Nephron progenitor cell (in vitro differentiated cells): ENCODE measurements around the gene DIS3L2.
A peak's percentile ranks its signal among the peaks of the same experiment; 100 is the strongest.

Source experiments
- DNase-seq: peaks from one replicate; pipeline ENCODE4 v3.0.0; 2021
- H3K27ac Mint-ChIP-seq: 2 replicates; pipeline ENCODE4 v1.8.0; 2021; ENCODE audit warnings: mild to moderate bottlenecking, moderate library complexity, mixed read lengths
- H3K27me3 Mint-ChIP-seq: 2 replicates; pipeline ENCODE4 v1.8.0; 2021; ENCODE audit warnings: mild to moderate bottlenecking, low read depth, mixed read lengths; ENCODE audit not compliant: poor library complexity
- H3K36me3 Mint-ChIP-seq: 2 replicates; pipeline ENCODE4 v1.8.0; 2021; ENCODE audit warnings: low read depth, mixed read lengths
- H3K4me1 Mint-ChIP-seq: 2 replicates; pipeline ENCODE4 v1.8.0; 2021; ENCODE audit warnings: mixed read lengths
- H3K4me3 Mint-ChIP-seq: 2 replicates; pipeline ENCODE4 v1.8.0; 2021; ENCODE audit warnings: mild to moderate bottlenecking, moderate library complexity, mixed read lengths
- H3K9me3 Mint-ChIP-seq: 2 replicates; pipeline ENCODE4 v1.8.0; 2021; ENCODE audit warnings: mild to moderate bottlenecking, moderate library complexity, mixed read lengths
- CTCF ChIP-seq: fragments of 200-600 bp; sonication (generic); IDR thresholded peaks from 2 replicates; pipeline ENCODE4 v1.5.0; 2021; ENCODE audit warnings: antibody characterized with exemption

Gene DIS3L2

GRCh38 chr2:232116852-232117251, 155.3 kb downstream of the DIS3L2 start:
- DNase-seq: no peak
- Mint-ChIP-seq H3K4me1 (peaks cover 12% of the 10 kb centered on the region), H3K27me3 (no peaks in the 10 kb centered on the region), H3K36me3 (peaks cover 10% of the 10 kb centered on the region), H3K4me3 (no peak overlapping the region), H3K27ac (no peak overlapping the region), H3K9me3 (peaks cover 6% of the 10 kb centered on the region)
- TF ChIP-seq CTCF: no peak

- Mint-ChIP-seq H3K27me3 (no peaks in the 10 kb centered on the region), H3K4me1 (peaks cover 12% of the 10 kb centered on the region), H3K36me3 (peaks cover 9% of the 10 kb centered on the region), H3K27ac (peak overlapping the region; percentile 11), H3K9me3 (peaks cover 6% of the 10 kb centered on the region), H3K4me3 (no peak overlapping the region)
- no peak for TF ChIP-seq CTCF
- DNase-seq: no peak
Measured at GRCh38 chr2:232117413-232117812, 155.9 kb downstream of the DIS3L2 start.

- peaks cover 12% of the 10 kb centered on the region for H3K36me3 Mint-ChIP-seq
- DNase-seq: no peak
- TF ChIP-seq CTCF: no peak
- H3K4me1 Mint-ChIP-seq: peaks cover 12% of the 10 kb centered on the region
- H3K9me3 Mint-ChIP-seq: no peaks in the 10 kb centered on the region
- H3K4me3 Mint-ChIP-seq: no peak overlapping the region
- no peaks in the 10 kb centered on the region for H3K27me3 Mint-ChIP-seq
- H3K27ac Mint-ChIP-seq: no peak overlapping the region
Measured at GRCh38 chr2:232120911-232121310, 159.4 kb downstream of the DIS3L2 start.

- H3K36me3 Mint-ChIP-seq: peaks cover 12% of the 10 kb centered on the region
- no peak overlapping the region for H3K27ac Mint-ChIP-seq
- TF ChIP-seq CTCF: no peak
- peaks cover 17% of the 10 kb centered on the region for H3K4me1 Mint-ChIP-seq
- no peaks in the 10 kb centered on the region for H3K9me3 Mint-ChIP-seq
- DNase-seq: no peak
- no peak overlapping the region for H3K4me3 Mint-ChIP-seq
- no peaks in the 10 kb centered on the region for H3K27me3 Mint-ChIP-seq
Measured at GRCh38 chr2:232124309-232124708, 162.8 kb downstream of the DIS3L2 start.

- no peaks in the 10 kb centered on the region for H3K27me3 Mint-ChIP-seq
Measured at GRCh38 chr2:232126301-232127099, 165.0 kb downstream of the DIS3L2 start.

More at GRCh38 chr2:232126301-232127099, 165.0 kb downstream of the DIS3L2 start:
- Mint-ChIP-seq H3K27ac (peak overlapping the region; percentile 78), H3K4me3 (no peak overlapping the region), H3K4me1 (peaks cover 10% of the 10 kb centered on the region), H3K9me3 (no peaks in the 10 kb centered on the region), H3K36me3 (peaks cover 19% of the 10 kb centered on the region)
- TF ChIP-seq CTCF: no peak
- DNase-seq: peak; percentile 21
